Mesodermal cell (in vitro differentiated cells): ENCODE results near the gene BACE1-AS.
"Not testable (repeated sequence)": the region's sequence is repeated elsewhere in the genome, so short reads cannot be mapped to it uniquely, and the experiment has no call there.

Experiments
- H3K27ac ChIP-seq: 2 replicates; pipeline ENCODE4 v1.7.0; 2013; ENCODE audit warnings: mild to moderate bottlenecking, low read depth, low read length, moderate library complexity; ENCODE audit not compliant: severe bottlenecking
- H3K36me3 ChIP-seq: 2 replicates; pipeline ENCODE4 v1.7.1; 2013; ENCODE audit warnings: mild to moderate bottlenecking, low read length, moderate library complexity; ENCODE audit not compliant: control insufficient read depth, insufficient read depth
- H3K4me1 ChIP-seq: one replicate; pipeline ENCODE4 v1.7.1; 2013; ENCODE audit warnings: mild to moderate bottlenecking, low read length; ENCODE audit not compliant: insufficient read depth, control insufficient read depth, poor library complexity, severe bottlenecking
- H3K4me3 ChIP-seq: 2 replicates; pipeline ENCODE4 v1.7.0; 2013; ENCODE audit warnings: low read length, control low read depth, mild to moderate bottlenecking; ENCODE audit not compliant: insufficient read depth, poor library complexity, severe bottlenecking; ENCODE audit errors: extremely low read depth
- H3K9me3 ChIP-seq: 2 replicates; pipeline ENCODE4 v1.7.1; 2013; ENCODE audit warnings: mild to moderate bottlenecking, low read length, moderate library complexity; ENCODE audit not compliant: control insufficient read depth
- WGBS, 2 experiments: methylation state at CpG; one replicate each; pipeline ENCODE4 v1.1.5; 2013; ENCODE audit warnings: missing lambda C conversion rate in 2 of 2; ENCODE audit not compliant: insufficient coverage in 2 of 2; 5-methylcytosine and 5-hydroxymethylcytosine counted together

BACE1-AS gene

GRCh38 chr11:117319214-117319840, 28.2 kb downstream of the BACE1-AS start:
- Histone ChIP-seq H3K36me3 (no peaks in the 10 kb centered on the region), H3K27ac (no peak overlapping the region), H3K4me1 (peaks cover 12% of the 10 kb centered on the region), H3K4me3 (no peak overlapping the region), H3K9me3 (no peaks in the 10 kb centered on the region)
- 86 to 90% methylated on average over 1 to 2 of the region's 5 CpGs for WGBS, 2 experiments

- H3K4me1 ChIP-seq, H3K9me3 ChIP-seq, H3K27ac ChIP-seq, H3K36me3 ChIP-seq: not testable (repeated sequence)
- WGBS, 2 experiments: 6 to 8% methylated on average over 2 of the region's 5 CpGs
- peak overlapping the region; percentile 72 for H3K4me3 ChIP-seq
Measured at GRCh38 chr11:117327255-117327566, 36.1 kb downstream of the BACE1-AS start.

GRCh38 chr11:117327567-117328374, 36.6 kb downstream of the BACE1-AS start, which contains the start of gene CEP164:
Gene CEP164 (plus strand): TSS chr11:117327854. CDS start chr11:117338587, 10,733 bp downstream.
- H3K36me3 ChIP-seq: no peaks in the 10 kb centered on the region
- H3K9me3 ChIP-seq: no peaks in the 10 kb centered on the region
- H3K4me3 ChIP-seq: peak within 1 kb of the TSS; percentile 72
- WGBS, 2 experiments: 0 to 1% methylated on average over 46 to 48 of the region's 64 CpGs
- H3K27ac ChIP-seq: peak within 1 kb of the TSS; percentile 85
- peaks cover 5% of the 10 kb centered on the region for H3K4me1 ChIP-seq

GRCh38 chr11:117328375-117329010, 37.3 kb downstream of the BACE1-AS start:
- peak overlapping the region; percentile 85 for H3K27ac ChIP-seq
- H3K36me3 ChIP-seq: no peaks in the 10 kb centered on the region
- H3K4me3 ChIP-seq: peak overlapping the region; percentile 72
- 24 to 31% methylated on average over 13 to 14 of the region's 15 CpGs for WGBS, 2 experiments
- H3K9me3 ChIP-seq: no peaks in the 10 kb centered on the region
- H3K4me1 ChIP-seq: peaks cover 5% of the 10 kb centered on the region

- Histone ChIP-seq H3K27ac (no peak overlapping the region), H3K4me1 (peaks cover 5% of the 10 kb centered on the region), H3K36me3 (peaks cover 14% of the 10 kb centered on the region), H3K4me3 (no peak overlapping the region), H3K9me3 (no peaks in the 10 kb centered on the region)
- 82 to 100% methylated on average over 1 to 2 of the region's 2 CpGs for WGBS, 2 experiments
Measured at GRCh38 chr11:117332843-117333242, 41.7 kb downstream of the BACE1-AS start.

GRCh38 chr11:117333917-117334316, 42.8 kb downstream of the BACE1-AS start:
- 94 to 97% methylated on average over 5 to 8 of the region's 9 CpGs for WGBS, 2 experiments
- Histone ChIP-seq H3K36me3 (peaks cover 24% of the 10 kb centered on the region), H3K9me3 (no peaks in the 10 kb centered on the region), H3K4me3 (no peak overlapping the region), H3K4me1 (peaks cover 2% of the 10 kb centered on the region), H3K27ac (no peak overlapping the region)

DNA sequence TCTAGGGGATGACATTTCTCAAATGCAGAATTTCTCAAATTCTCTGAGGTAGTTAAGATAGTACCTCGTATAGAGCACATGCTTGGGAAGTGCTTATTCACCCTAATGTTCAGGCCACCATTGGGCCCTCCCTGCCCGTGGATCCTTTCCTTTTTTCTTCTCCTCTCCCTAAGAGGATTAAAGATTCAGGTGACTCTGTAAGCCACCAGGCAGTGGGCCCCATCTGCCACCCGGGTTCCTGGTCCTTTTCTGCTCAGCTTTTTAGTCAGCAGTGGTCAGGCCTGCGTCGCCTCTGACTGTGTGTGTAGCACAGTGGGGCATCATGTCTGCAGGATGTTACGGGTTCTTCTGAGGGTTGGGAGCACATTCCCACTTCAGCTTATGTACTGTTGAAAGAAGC, 43.8 kb downstream of the BACE1-AS start:
- Histone ChIP-seq H3K9me3 (no peaks in the 10 kb centered on the region), H3K27ac (no peak overlapping the region), H3K36me3 (peaks cover 34% of the 10 kb centered on the region), H3K4me3 (no peak overlapping the region), H3K4me1 (no peaks in the 10 kb centered on the region)
- 95 to 98% methylated on average over 4 of the region's 6 CpGs for WGBS, 2 experiments

- WGBS, 2 experiments: 94 to 100% methylated on average over 1 to 5 of the region's 5 CpGs
- no peaks in the 10 kb centered on the region for H3K9me3 ChIP-seq
- H3K4me1 ChIP-seq: no peaks in the 10 kb centered on the region
- peaks cover 39% of the 10 kb centered on the region for H3K36me3 ChIP-seq
- no peak overlapping the region for H3K27ac ChIP-seq
- H3K4me3 ChIP-seq: no peak overlapping the region
Measured at GRCh38 chr11:117335399-117335798, 44.3 kb downstream of the BACE1-AS start.

DNA sequence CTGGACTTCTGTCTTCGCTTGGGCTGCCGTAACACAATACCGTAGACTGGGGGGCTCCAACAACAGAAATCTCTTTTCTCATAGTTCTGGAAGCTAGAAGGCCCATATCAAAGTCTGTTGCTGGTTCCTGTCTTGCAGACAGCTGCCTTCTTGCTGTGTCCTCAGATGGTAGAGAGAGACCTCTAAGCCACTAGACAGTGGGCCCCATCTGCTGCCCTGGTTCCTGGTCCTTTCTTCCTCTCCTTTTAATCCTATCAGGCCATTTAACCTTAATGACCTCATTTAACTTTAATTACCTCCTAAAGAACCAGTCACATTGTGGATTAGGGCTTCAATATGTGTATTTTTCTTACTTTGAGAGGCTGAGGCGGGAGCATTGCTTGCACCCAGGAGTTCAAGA, 45.9 kb downstream of the BACE1-AS start:
- H3K9me3 ChIP-seq: no peaks in the 10 kb centered on the region
- WGBS, 2 experiments: 93 to 100% methylated on average over 2 of the region's 4 CpGs
- no peak overlapping the region for H3K27ac ChIP-seq
- H3K36me3 ChIP-seq: peaks cover 55% of the 10 kb centered on the region
- H3K4me1 ChIP-seq: no peaks in the 10 kb centered on the region
- no peak overlapping the region for H3K4me3 ChIP-seq
